Tibial nerve (tissue), 4 donors: ENCODE data around the gene ARHGAP20. TPM values are rescaled to one million over a fixed set of nuclear protein-coding genes. Genes with fewer than 3 reads are reported as not detected.

Source experiments
- DNase-seq, 2 donors: peaks; one replicate each; pipeline ENCODE4 v3.0.0-alpha.2; 2019; ENCODE audit warnings: low spot score in 2 of 2
- H3K27ac ChIP-seq, 4 donors: fragments of 200-600 bp; sonication (generic) in 3 of 4; one replicate each; pipeline ENCODE4 v1.5.1; 2017 to 2019; ENCODE audit warnings: mild to moderate bottlenecking in 1 of 4
- H3K27me3 ChIP-seq, 2 donors: fragments of 200-600 bp; sonication (generic) in 1 of 2; one replicate each; pipeline versions ENCODE4 v1.5.1 to v1.6.0; 2017 to 2019
- H3K36me3 ChIP-seq, 3 donors: fragments of 200-600 bp; sonication (generic); one replicate each; pipeline ENCODE4 v1.5.1; 2018 to 2019
- H3K4me1 ChIP-seq, 4 donors: fragments of 200-600 bp; sonication (generic) in 3 of 4; one replicate each; pipeline ENCODE4 v1.5.1; 2017 to 2019
- H3K4me3 ChIP-seq, 4 donors: fragments of 200-600 bp; sonication (generic) in 3 of 4; one replicate each; pipeline ENCODE4 v1.5.1; 2017 to 2019; ENCODE audit warnings: mild to moderate bottlenecking in 1 of 4, moderate library complexity in 1 of 4
- H3K9me3 ChIP-seq, 4 donors: fragments of 200-600 bp; sonication (generic) in 3 of 4; one replicate each; pipeline ENCODE4 v1.5.1; 2017 to 2019
- CTCF ChIP-seq, 5 experiments: fragments of 200-600 bp in 3 of 5; fragments of 450-650 bp in 2 of 5; sonication (generic) in 3 of 5; IDR thresholded peaks; one replicate each; pipeline ENCODE4 v1.5.1; 2016 to 2019; ENCODE audit warnings: antibody characterized with exemption in 5 of 5, mild to moderate bottlenecking in 3 of 5, moderate library complexity in 2 of 5
- EP300 ChIP-seq, 2 donors: sonication (generic); formaldehyde crosslinking; IDR thresholded peaks; one replicate each; pipeline ENCODE4 v1.6.1; 2017; ENCODE audit warnings: antibody characterized with exemption in 2 of 2, mild to moderate bottlenecking in 1 of 2
- POLR2A ChIP-seq, 2 donors: fragments of 450-650 bp; IDR thresholded peaks; one replicate each; pipeline ENCODE4 v1.6.1; 2017; ENCODE audit warnings: antibody characterized with exemption in 2 of 2, mild to moderate bottlenecking in 2 of 2, moderate library complexity in 2 of 2
- WGBS, 2 donors: methylation state at CpG; one replicate each; pipeline ENCODE4 v1.1.5; 2018; 5-methylcytosine and 5-hydroxymethylcytosine counted together
- total RNA-seq, 4 donors: library from RNA; depleted of rRNA; stranded (reverse); fragments of >200 nt; gene quantifications; one replicate each; pipeline ENCODE4 v1.1.0, GENCODE V29; 2016

ARHGAP20 gene
- total RNA-seq, 4 donors from 2014 or later: 6.9 to 13.7 (median 11.1) TPM

GRCh38 chr11:110614031-110614430 lies 98.2 kb downstream of the ARHGAP20 start:
- WGBS, 2 donors: 86 to 95% methylated on average over 2 of the region's 2 CpGs
- TF ChIP-seq EP300 (IDR thresholded peaks at IDR 0.05): no peak
- no peak for TF ChIP-seq CTCF (IDR thresholded peaks at IDR 0.05)
- no peak for TF ChIP-seq POLR2A (IDR thresholded peaks at IDR 0.05)
- no peaks in the 10 kb centered on the region for H3K27me3 ChIP-seq
- H3K27ac ChIP-seq: no peak overlapping the region
- H3K36me3 ChIP-seq: no peaks in the 10 kb centered on the region
- H3K4me3 ChIP-seq: no peak overlapping the region
- no peak for DNase-seq
- peaks cover 0 to 7% (median 0%) of the 10 kb centered on the region in 4 donors for H3K4me1 ChIP-seq
- no peaks in the 10 kb centered on the region for H3K9me3 ChIP-seq

- WGBS, 2 donors: 66 to 71% methylated on average over 3 of the region's 3 CpGs
- TF ChIP-seq POLR2A (IDR thresholded peaks at IDR 0.05) (no peak), EP300 (IDR thresholded peaks at IDR 0.05) (no peak), CTCF (IDR thresholded peaks at IDR 0.05) (no peak)
- Histone ChIP-seq H3K27ac (no peak overlapping the region), H3K9me3 (no peaks in the 10 kb centered on the region), H3K4me3 (no peak overlapping the region), H3K4me1 (peaks cover 0 to 7% (median 0%) of the 10 kb centered on the region in 4 donors), H3K36me3 (no peaks in the 10 kb centered on the region), H3K27me3 (no peaks in the 10 kb centered on the region)
- DNase-seq: no peak
Observed at GRCh38 chr11:110613197-110613918, 98.9 kb downstream of the ARHGAP20 start.

- Histone ChIP-seq H3K27me3 (no peaks in the 10 kb centered on the region), H3K4me1 (no peaks in the 10 kb centered on the region), H3K27ac (no peak overlapping the region), H3K4me3 (no peak overlapping the region), H3K9me3 (no peaks in the 10 kb centered on the region), H3K36me3 (no peaks in the 10 kb centered on the region)
- TF ChIP-seq CTCF (IDR thresholded peaks at IDR 0.05): no peak
- TF ChIP-seq POLR2A (IDR thresholded peaks at IDR 0.05): no peak
- TF ChIP-seq EP300 (IDR thresholded peaks at IDR 0.05): no peak
- WGBS, 2 donors: 73% methylated on average over 6 of the region's 6 CpGs
- no peak for DNase-seq
Observed at GRCh38 chr11:110606415-110606814, 105.8 kb downstream of the ARHGAP20 start.

- DNase-seq: no peak
- Histone ChIP-seq H3K27me3 (no peaks in the 10 kb centered on the region), H3K36me3 (peaks cover 0 to 20% (median 0%) of the 10 kb centered on the region in 3 donors), H3K9me3 (peaks cover 0 to 5% (median 0%) of the 10 kb centered on the region in 4 donors), H3K4me1 (no peaks in the 10 kb centered on the region), H3K4me3 (no peak overlapping the region), H3K27ac (no peak overlapping the region)
- TF ChIP-seq CTCF (IDR thresholded peaks at IDR 0.05) (no peak), EP300 (IDR thresholded peaks at IDR 0.05) (no peak)
- 92 to 93% methylated on average over 4 of the region's 4 CpGs for WGBS, 2 donors
Observed at GRCh38 chr11:110601936-110602335, 110.3 kb downstream of the ARHGAP20 start.

GRCh38 chr11:110600322-110600721 lies 111.9 kb downstream of the ARHGAP20 start:
- no peak for TF ChIP-seq EP300 (IDR thresholded peaks at IDR 0.05)
- no peak for TF ChIP-seq CTCF (IDR thresholded peaks at IDR 0.05)
- TF ChIP-seq POLR2A (IDR thresholded peaks at IDR 0.05): no peak
- Histone ChIP-seq H3K4me3 (no peak overlapping the region), H3K4me1 (no peaks in the 10 kb centered on the region), H3K9me3 (peaks cover 0 to 5% (median 0%) of the 10 kb centered on the region in 4 donors), H3K36me3 (peaks cover 0 to 20% (median 0%) of the 10 kb centered on the region in 3 donors), H3K27ac (no peak overlapping the region), H3K27me3 (no peaks in the 10 kb centered on the region)
- no peak for DNase-seq
- WGBS, 2 donors: 95 to 100% methylated on average over 4 of the region's 4 CpGs
